Fibroblast of mammary gland (primary cell): ENCODE measurements around the gene PALLD.

Source experiments
- DNase-seq: peaks from one replicate; pipeline ENCODE4 v3.0.0-alpha.2; 2010; ENCODE audit warnings: low read depth
- H3K4me3 ChIP-seq: 2 replicates; pipeline ENCODE4 v1.5.1; 2011; ENCODE audit warnings: low read depth, mild to moderate bottlenecking, low read length, moderate library complexity; ENCODE audit not compliant: control insufficient read depth
- TF ChIP-seq, protein P1 (sequence below): conservative IDR thresholded peaks from 2 replicates; pipeline ENCODE4 v1.5.1; 2011; ENCODE audit warnings: low read depth, low read length, inconsistent platforms; ENCODE audit not compliant: control insufficient read depth, insufficient read depth

The PALLD gene

GRCh38 chr4:168562041-168562571 is 65.3 kb downstream of the PALLD start:
- TF ChIP-seq, protein P1, sequence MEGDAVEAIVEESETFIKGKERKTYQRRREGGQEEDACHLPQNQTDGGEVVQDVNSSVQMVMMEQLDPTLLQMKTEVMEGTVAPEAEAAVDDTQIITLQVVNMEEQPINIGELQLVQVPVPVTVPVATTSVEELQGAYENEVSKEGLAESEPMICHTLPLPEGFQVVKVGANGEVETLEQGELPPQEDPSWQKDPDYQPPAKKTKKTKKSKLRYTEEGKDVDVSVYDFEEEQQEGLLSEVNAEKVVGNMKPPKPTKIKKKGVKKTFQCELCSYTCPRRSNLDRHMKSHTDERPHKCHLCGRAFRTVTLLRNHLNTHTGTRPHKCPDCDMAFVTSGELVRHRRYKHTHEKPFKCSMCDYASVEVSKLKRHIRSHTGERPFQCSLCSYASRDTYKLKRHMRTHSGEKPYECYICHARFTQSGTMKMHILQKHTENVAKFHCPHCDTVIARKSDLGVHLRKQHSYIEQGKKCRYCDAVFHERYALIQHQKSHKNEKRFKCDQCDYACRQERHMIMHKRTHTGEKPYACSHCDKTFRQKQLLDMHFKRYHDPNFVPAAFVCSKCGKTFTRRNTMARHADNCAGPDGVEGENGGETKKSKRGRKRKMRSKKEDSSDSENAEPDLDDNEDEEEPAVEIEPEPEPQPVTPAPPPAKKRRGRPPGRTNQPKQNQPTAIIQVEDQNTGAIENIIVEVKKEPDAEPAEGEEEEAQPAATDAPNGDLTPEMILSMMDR, result no peak
- no peak overlapping the region for H3K4me3 ChIP-seq
- peak; percentile 52 for DNase-seq

- TF ChIP-seq, protein P1, result no peak
- H3K4me3 ChIP-seq, result no peak overlapping the region
- no peak for DNase-seq
Observed at GRCh38 chr4:168564023-168564422, 67.2 kb downstream of the PALLD start.

DNA sequence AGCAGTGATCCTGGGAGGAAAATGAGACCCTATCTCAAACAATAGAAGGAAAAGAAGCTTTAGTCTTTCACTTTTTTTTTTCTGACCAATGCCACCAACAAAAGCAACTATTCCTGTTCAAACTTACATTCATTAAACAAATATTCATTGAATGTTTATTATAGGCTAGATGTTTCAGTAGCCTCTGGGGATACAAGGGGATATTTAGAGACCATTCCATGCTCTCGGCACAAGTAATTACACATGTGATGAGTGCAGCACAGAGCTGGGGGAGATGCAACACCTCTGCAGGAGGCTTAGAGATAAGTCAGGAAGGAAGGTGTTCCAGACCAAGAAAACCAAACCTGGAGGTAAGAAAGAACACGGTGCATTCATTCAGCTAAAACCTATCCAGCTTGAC is 68.3 kb downstream of the PALLD start:
- DNase-seq, result no peak
- no peak overlapping the region for H3K4me3 ChIP-seq
- TF ChIP-seq, protein P1, result no peak

GRCh38 chr4:168566726-168567125 is 69.9 kb downstream of the PALLD start:
- DNase-seq, result no peak
- no peak overlapping the region for H3K4me3 ChIP-seq
- TF ChIP-seq, protein P1, result no peak

DNA sequence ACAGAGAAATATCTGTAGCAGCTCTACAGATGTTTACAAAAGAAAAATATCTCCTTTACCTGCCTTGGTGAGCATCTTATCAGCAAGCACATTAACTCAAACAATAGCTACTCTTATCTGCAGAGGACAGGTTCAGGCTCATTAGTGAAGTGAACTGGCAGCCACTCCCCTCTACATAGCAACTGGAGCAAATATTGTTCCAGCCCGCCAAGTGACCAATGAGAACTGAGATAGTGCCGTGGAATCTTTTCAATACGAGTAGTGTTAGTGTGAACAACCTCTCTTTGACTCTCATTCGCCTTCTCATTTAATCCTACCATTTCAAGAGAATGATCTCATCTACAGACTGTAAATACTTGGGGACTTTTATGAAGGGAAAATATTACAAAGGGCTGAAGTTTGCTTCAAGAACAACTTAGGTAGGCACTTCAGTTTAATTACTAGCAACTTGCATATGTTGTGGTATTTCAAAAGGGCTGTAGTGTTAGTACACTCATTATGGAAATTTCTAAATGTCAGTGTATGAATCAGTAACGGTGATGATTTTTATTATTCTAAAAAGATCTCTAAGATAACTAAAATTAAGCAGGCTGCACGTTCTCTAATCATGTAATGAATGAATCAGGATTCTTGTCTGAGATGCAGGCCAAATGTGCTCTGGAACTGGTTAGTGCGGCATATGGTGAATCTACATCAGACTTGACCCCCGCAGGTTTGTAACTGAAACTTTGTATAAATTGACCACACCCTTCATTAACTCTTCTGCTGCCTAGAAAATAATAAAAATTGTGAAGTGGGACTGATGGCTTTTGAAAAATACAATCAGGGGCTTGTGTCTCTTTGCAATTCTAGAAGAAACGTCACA is 72.4 kb downstream of the PALLD start:
- peak; percentile 52 for DNase-seq
- TF ChIP-seq, protein P1, result no peak
- no peak overlapping the region for H3K4me3 ChIP-seq

GRCh38 chr4:168569931-168570276 is 73.1 kb downstream of the PALLD start:
- TF ChIP-seq, protein P1, result no peak
- peak; percentile 13 for DNase-seq
- H3K4me3 ChIP-seq, result no peak overlapping the region
